OCI-LY3 (cell line): ENCODE measurements around the gene KLRB1.

Experiments used
- CTCF ChIP-seq: fragments of 200-600, 300-600 bp; sonication (generic); IDR thresholded peaks from 2 replicates; pipeline ENCODE4 v1.5.1; 2014; ENCODE audit warnings: antibody characterized with exemption, low read length, low read depth
- EZH2phosphoT487 ChIP-seq: fragments of 200-600 bp; shearing (Covaris generic); IDR thresholded peaks from 2 replicates; pipeline ENCODE4 v1.6.1; 2018; ENCODE audit warnings: antibody characterized with exemption, mixed run types, low read depth

- no peak for TF ChIP-seq CTCF
- no peak for TF ChIP-seq EZH2phosphoT487
Measured at GRCh38 chr12:9642606-9643265, 35.0 kb upstream of the KLRB1 start.
